Measurements from ENCODE around the gene FUZ.

- TF ChIP-seq CTCF (IDR thresholded peaks at IDR 0.05), result no peak
- no peak for TF ChIP-seq POLR2A (IDR thresholded peaks at IDR 0.05)
Observed at GRCh38 chr19:49840321-49840720, 27.2 kb upstream of the FUZ start.
